CD4-positive, alpha-beta T cell treated with Interferon gamma for 1 hour (primary cell): ENCODE measurements around the gene OR52E6.
A peak's percentile ranks its signal among the peaks of the same experiment; 100 is the strongest.

Source experiments
- DNase-seq: peaks from one replicate; pipeline ENCODE4 v3.0.0-alpha.2; 2020

The OR52E6 gene

GRCh38 chr11:5841797-5842196, at the start of gene OR52E6:
TSS of gene OR52E6 (minus strand) at chr11:5841897. CDS start at chr11:5841897, 0 bp downstream.
- DNase-seq = no peak

GRCh38 chr11:5891216-5891800, 49.6 kb upstream of the OR52E6 start:
- DNase-seq = no peak

- no peak for DNase-seq
Measured at GRCh38 chr11:5887661-5888060, 46.0 kb upstream of the OR52E6 start.

DNA sequence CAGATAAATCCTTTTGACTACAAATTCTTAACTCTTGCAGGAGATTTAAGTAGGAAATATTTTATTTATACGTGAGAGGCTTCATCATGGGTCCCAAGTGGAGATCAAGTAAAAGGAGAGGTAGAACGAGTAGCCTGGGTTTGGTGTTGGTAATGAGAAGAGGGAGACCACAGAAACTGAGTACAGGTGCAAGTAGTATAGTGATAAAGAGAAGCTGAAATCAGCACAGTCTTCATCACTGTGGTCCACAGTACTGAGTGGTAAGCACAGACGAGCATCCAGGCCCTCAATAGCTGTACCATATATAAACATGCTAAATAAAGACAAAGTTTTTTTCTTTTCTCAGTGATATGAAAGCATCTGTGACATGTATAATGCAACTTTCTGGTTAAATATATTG, 45.5 kb upstream of the OR52E6 start:
- no peak for DNase-seq

GRCh38 chr11:5881756-5882155, 40.1 kb upstream of the OR52E6 start:
- no peak for DNase-seq

DNA sequence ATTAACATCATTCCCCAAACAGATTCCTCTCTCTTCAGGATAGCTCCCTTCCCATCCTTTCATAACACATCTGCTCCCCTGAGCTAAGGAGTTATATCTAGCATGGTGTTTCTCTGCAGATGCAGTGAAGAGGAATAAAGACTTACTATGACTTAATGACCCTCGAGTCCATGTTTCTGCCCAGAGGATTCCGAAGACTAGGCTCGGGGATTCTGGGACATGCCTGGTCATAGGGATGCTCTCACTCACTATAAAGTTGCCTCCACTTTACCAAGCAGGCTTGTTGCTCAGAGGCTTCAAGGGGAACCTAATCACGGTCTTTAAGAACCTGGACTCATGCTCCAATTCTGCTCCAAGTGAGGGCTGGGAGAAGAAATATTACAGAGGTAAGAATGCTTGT, 38.6 kb upstream of the OR52E6 start, which contains the start of gene OR52E4:
OR52E4 (plus strand) TSS at position 301 of the 400 bp plus-strand sequence. CDS start 3,664 bp downstream, outside the sequence.
- no peak for DNase-seq

GRCh38 chr11:5878564-5878963, 36.9 kb upstream of the OR52E6 start:
- DNase-seq = no peak

DNA sequence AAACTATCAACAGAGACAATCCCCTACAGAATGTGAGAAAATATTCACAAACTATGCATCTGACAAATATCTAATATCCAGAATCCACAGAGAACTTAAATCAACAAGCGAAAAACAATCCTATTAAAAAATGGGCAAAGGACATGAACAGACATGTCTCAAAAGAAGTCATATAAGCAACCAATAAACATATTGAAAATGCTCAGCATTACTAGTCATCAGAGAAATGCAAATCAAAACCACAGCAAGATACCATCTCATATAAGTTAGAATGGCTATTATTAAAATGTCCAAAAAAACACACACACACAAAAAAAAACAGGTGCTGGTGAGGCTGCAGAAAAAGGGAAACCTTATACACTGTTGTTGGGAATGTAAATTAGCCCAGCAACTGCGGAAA, 24.1 kb upstream of the OR52E6 start:
- no peak for DNase-seq

GRCh38 chr11:5857590-5857989, 15.9 kb upstream of the OR52E6 start, which contains the start of gene OR52E8:
TSS of gene OR52E8 (minus strand) at chr11:5857690. CDS start at chr11:5857690, 0 bp downstream.
- DNase-seq = no peak

DNA sequence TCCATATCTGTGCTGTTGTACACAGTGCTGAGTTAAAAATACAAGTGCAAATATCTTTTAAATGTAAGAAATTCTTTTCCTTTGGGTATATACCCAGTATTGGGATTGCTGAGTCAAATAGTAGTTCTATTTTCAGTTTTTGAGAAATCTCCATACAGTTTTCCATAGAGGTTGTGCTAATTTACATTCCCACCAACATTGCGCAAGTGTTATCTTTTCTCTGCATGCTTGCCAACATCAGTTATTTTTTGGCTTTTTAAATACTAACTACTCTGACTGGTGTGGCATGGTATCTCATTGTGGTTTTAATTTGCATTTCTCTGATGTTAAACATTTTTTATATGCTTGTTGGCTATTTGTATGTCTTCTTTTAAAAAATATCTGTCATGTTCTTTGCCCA, 9.3 kb upstream of the OR52E6 start:
- no peak for DNase-seq

DNA sequence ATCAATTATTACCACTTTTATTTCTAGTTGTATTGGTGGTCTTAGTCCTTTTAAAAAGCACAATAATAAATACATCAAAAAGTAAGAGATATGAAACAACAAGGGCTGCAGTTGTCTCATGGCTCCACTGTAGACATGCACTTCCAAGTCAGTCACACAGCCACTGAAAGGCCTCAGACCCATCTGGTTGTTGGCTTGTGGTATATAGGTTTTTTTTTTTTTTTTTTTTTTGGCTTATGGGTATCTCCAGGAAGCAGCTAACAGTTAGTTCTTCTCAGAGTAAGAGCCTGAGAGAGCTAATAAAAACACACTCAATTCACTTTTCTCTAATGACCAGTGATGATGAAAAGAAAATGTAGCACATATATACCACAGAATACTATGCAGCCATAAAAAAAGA, 6.0 kb upstream of the OR52E6 start:
- DNase-seq = no peak

DNA sequence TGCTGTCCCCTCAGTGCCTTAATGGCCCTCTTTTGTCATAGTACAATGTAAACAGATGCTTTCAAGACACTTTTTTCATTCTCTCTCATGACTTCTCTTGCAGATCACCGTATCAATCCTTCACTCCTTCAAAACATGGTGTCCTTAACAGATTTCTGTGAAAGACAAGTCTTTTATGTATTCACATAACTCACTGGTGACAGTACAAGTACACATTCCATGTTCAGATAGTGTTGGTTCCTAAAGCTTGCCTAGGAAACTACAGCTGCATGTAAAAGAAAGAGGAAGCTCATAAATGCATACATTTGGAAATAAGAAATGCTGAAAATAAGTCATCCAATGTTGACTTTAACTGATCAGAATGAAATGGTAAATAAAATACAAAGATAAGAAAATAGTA, 5.0 kb upstream of the OR52E6 start:
- DNase-seq = no peak

GRCh38 chr11:5837695-5838094, 4.0 kb downstream of the OR52E6 start:
- DNase-seq = no peak

GRCh38 chr11:5833446-5833845, 8.3 kb downstream of the OR52E6 start:
- DNase-seq = no peak

- DNase-seq = no peak
Measured at GRCh38 chr11:5831196-5831829, 10.4 kb downstream of the OR52E6 start.

GRCh38 chr11:5818245-5818886, 23.3 kb downstream of the OR52E6 start:
- DNase-seq = no peak

GRCh38 chr11:5815534-5815933, 26.2 kb downstream of the OR52E6 start:
- DNase-seq = no peak

GRCh38 chr11:5809905-5810795, 31.5 kb downstream of the OR52E6 start:
- no peak for DNase-seq

DNA sequence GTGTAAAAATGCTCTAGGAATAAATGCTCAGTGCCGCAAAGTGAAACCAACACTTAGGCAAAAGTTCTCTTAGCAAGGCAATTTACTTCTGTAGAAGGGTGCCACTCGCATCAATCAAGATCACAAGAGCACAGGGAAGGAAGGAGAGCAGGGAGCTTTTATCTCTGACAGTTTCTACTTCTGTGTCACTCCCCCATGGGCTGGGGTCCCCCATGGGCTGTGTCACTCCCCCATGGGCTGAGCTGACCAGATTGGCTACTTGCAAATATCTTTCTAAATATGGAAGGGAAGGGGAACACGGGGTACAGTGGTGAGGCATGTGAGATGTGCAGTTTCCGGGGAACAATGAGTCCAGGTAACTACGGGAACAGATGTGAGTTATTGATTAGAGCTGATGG, 32.6 kb downstream of the OR52E6 start:
- no peak for DNase-seq

GRCh38 chr11:5808500-5809121, 33.1 kb downstream of the OR52E6 start, which contains the start of gene OR52N2:
TSS of gene OR52N2 (plus strand) at chr11:5808924. CDS start at chr11:5820336, 11,412 bp downstream.
- peak; percentile 69 for DNase-seq

GRCh38 chr11:5807580-5807979, 34.1 kb downstream of the OR52E6 start:
- no peak for DNase-seq

DNA sequence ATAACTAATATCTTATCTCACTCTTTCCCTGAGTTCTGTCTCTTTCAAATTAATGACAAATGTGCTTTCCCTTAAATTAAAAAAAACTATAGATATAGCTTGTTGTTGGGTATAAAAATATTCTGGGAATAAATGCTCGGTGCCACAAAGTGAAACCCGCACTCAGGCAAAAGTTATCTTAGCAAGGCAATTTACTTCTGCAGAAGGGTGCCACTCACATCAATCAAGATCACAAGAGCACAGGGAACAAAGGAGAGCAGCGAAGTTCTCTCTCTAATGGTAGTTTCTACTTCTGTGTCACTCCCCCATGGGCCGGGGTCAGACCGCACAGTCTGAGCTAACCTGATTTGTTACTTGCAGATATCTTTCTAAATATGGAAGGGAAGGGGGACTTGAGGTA, 37.7 kb downstream of the OR52E6 start:
- no peak for DNase-seq

- no peak for DNase-seq
Measured at GRCh38 chr11:5796541-5796940, 45.2 kb downstream of the OR52E6 start.
